ENCODE data around the gene ANO2.

DNA sequence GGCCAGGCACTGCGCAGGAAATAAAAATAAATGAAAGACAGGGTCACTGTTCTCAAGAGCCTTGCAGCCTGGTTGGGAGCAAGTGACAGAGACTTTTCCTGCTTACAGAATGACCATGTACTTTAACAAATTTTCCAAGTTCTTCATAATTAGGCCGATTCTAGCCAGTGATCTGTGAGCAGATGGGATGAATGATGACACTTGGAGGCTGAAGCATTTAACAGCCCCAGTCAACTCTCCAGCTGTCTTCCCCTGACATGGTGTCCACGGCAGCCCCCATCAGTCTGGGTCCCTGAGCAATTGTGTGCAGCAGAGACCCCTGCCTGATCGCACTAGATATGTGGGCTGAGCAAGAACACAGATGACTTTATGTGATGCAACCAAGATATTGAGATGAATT lies 314.3 kb downstream of the ANO2 start:
- TF ChIP-seq, protein P1, sequence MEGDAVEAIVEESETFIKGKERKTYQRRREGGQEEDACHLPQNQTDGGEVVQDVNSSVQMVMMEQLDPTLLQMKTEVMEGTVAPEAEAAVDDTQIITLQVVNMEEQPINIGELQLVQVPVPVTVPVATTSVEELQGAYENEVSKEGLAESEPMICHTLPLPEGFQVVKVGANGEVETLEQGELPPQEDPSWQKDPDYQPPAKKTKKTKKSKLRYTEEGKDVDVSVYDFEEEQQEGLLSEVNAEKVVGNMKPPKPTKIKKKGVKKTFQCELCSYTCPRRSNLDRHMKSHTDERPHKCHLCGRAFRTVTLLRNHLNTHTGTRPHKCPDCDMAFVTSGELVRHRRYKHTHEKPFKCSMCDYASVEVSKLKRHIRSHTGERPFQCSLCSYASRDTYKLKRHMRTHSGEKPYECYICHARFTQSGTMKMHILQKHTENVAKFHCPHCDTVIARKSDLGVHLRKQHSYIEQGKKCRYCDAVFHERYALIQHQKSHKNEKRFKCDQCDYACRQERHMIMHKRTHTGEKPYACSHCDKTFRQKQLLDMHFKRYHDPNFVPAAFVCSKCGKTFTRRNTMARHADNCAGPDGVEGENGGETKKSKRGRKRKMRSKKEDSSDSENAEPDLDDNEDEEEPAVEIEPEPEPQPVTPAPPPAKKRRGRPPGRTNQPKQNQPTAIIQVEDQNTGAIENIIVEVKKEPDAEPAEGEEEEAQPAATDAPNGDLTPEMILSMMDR (IDR thresholded peaks at IDR 0.05; ENCODE audit: low read depth, low read length, missing input control): no peak
- no peak for TF ChIP-seq YY1 (IDR thresholded peaks at IDR 0.05)
- TF ChIP-seq TAF1 (conservative IDR thresholded peaks at IDR 0.05): no peak
- TF ChIP-seq MAX (IDR thresholded peaks at IDR 0.05): no peak
- TF ChIP-seq, protein P2, sequence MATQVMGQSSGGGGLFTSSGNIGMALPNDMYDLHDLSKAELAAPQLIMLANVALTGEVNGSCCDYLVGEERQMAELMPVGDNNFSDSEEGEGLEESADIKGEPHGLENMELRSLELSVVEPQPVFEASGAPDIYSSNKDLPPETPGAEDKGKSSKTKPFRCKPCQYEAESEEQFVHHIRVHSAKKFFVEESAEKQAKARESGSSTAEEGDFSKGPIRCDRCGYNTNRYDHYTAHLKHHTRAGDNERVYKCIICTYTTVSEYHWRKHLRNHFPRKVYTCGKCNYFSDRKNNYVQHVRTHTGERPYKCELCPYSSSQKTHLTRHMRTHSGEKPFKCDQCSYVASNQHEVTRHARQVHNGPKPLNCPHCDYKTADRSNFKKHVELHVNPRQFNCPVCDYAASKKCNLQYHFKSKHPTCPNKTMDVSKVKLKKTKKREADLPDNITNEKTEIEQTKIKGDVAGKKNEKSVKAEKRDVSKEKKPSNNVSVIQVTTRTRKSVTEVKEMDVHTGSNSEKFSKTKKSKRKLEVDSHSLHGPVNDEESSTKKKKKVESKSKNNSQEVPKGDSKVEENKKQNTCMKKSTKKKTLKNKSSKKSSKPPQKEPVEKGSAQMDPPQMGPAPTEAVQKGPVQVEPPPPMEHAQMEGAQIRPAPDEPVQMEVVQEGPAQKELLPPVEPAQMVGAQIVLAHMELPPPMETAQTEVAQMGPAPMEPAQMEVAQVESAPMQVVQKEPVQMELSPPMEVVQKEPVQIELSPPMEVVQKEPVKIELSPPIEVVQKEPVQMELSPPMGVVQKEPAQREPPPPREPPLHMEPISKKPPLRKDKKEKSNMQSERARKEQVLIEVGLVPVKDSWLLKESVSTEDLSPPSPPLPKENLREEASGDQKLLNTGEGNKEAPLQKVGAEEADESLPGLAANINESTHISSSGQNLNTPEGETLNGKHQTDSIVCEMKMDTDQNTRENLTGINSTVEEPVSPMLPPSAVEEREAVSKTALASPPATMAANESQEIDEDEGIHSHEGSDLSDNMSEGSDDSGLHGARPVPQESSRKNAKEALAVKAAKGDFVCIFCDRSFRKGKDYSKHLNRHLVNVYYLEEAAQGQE (IDR thresholded peaks at IDR 0.05): no peak
- peak in 1 of 2 donors; percentile 13 for TF ChIP-seq RXRA (IDR thresholded peaks at IDR 0.05)
- TF ChIP-seq GABPA (IDR thresholded peaks at IDR 0.05 in 1 of 2, conservative IDR thresholded peaks at IDR 0.05 in 1 of 2): no peak

Data from liver (tissue), 3 donors.